ENCODE measurements around the gene NELL2.

NELL2 gene

GRCh38 chr12:44488180-44488579 is 387.9 kb downstream of the NELL2 start:
- Histone ChIP-seq H2BK5ac (ENCODE audit: low read length) (no peak overlapping the region), H2AFZ (ENCODE audit: low read length) (no peak overlapping the region), H4K91ac (ENCODE audit: low read depth, low read length, poor library complexity) (no peak overlapping the region), H3K4me3 (ENCODE audit: low read length in 2 of 2) (no peak overlapping the region), H4K8ac (ENCODE audit: low read depth, low read length) (no peak overlapping the region), H3K79me1 (ENCODE audit: low read depth, low read length) (no peaks in the 10 kb centered on the region), H2AK5ac (ENCODE audit: low read depth, low read length) (no peak overlapping the region), H2BK12ac (ENCODE audit: low read length) (no peak overlapping the region), H2BK15ac (ENCODE audit: low read length) (no peak overlapping the region), H3K36me3 (replicated peaks in 1 of 2; ENCODE audit: control insufficient read depth in 2 of 2, insufficient read depth in 2 of 2, low read length in 2 of 2) (no peaks in the 10 kb centered on the region), H3K23ac (ENCODE audit: low read depth, low read length, poor library complexity) (no peak overlapping the region), H3K9me3 (replicated peaks in 1 of 2; ENCODE audit: control insufficient read depth in 2 of 2, insufficient read depth in 1 of 2, low read depth in 1 of 2, low read length in 2 of 2) (peaks cover 3 to 4% of the 10 kb centered on the region in 2 donors), H3K14ac (ENCODE audit: low read length) (no peak overlapping the region), H3K4ac (ENCODE audit: low read length) (no peak overlapping the region), H3K9ac (ENCODE audit: low read depth, low read length, poor library complexity) (no peak overlapping the region), H3K27ac (replicated peaks; ENCODE audit: low read length) (no peak overlapping the region), H3K4me1 (ENCODE audit: control insufficient read depth in 2 of 2, insufficient read depth in 1 of 2, low read depth in 1 of 2, low read length in 2 of 2) (no peaks in the 10 kb centered on the region), H3K27me3 (ENCODE audit: control insufficient read depth in 3 of 3, insufficient read depth in 3 of 3, low read depth in 1 of 3, low read length in 3 of 3) (no peaks in the 10 kb centered on the region), H3K18ac (ENCODE audit: low read length) (no peak overlapping the region), H3K4me2 (ENCODE audit: insufficient read depth, low read length, poor library complexity, severe bottlenecking) (no peak overlapping the region), H2BK120ac (ENCODE audit: low read depth, low read length) (no peak overlapping the region)
- WGBS, 2 donors (ENCODE audit: extremely low coverage in 2 of 2, insufficient read length in 2 of 2, insufficient replicate concordance in 1 of 2) = no CpG with 5 or more reads among the region's 3 CpGs
- no peak for DNase-seq (ENCODE audit: low spot score)

GRCh38 chr12:44484862-44485261 is 391.3 kb downstream of the NELL2 start:
- Histone ChIP-seq H2BK5ac (ENCODE audit: low read length) (no peak overlapping the region), H3K9me3 (replicated peaks in 1 of 2; ENCODE audit: control insufficient read depth in 2 of 2, insufficient read depth in 1 of 2, low read depth in 1 of 2, low read length in 2 of 2) (peaks cover 3 to 12% of the 10 kb centered on the region in 2 donors), H4K8ac (ENCODE audit: low read depth, low read length) (no peak overlapping the region), H2BK120ac (ENCODE audit: low read depth, low read length) (no peak overlapping the region), H3K4me2 (ENCODE audit: insufficient read depth, low read length, poor library complexity, severe bottlenecking) (no peak overlapping the region), H3K14ac (ENCODE audit: low read length) (no peak overlapping the region), H2BK15ac (ENCODE audit: low read length) (no peak overlapping the region), H3K9ac (ENCODE audit: low read depth, low read length, poor library complexity) (no peak overlapping the region), H3K36me3 (replicated peaks in 1 of 2; ENCODE audit: control insufficient read depth in 2 of 2, insufficient read depth in 2 of 2, low read length in 2 of 2) (no peaks in the 10 kb centered on the region), H3K4me3 (ENCODE audit: low read length in 2 of 2) (no peak overlapping the region), H3K4me1 (ENCODE audit: control insufficient read depth in 2 of 2, insufficient read depth in 1 of 2, low read depth in 1 of 2, low read length in 2 of 2) (no peaks in the 10 kb centered on the region), H3K4ac (ENCODE audit: low read length) (no peak overlapping the region), H4K91ac (ENCODE audit: low read depth, low read length, poor library complexity) (no peak overlapping the region), H3K27ac (replicated peaks; ENCODE audit: low read length) (no peak overlapping the region), H3K79me1 (ENCODE audit: low read depth, low read length) (no peaks in the 10 kb centered on the region), H2AK5ac (ENCODE audit: low read depth, low read length) (no peak overlapping the region), H2AFZ (ENCODE audit: low read length) (no peak overlapping the region), H3K27me3 (ENCODE audit: control insufficient read depth in 3 of 3, insufficient read depth in 3 of 3, low read depth in 1 of 3, low read length in 3 of 3) (no peaks in the 10 kb centered on the region), H3K18ac (ENCODE audit: low read length) (no peak overlapping the region), H2BK12ac (ENCODE audit: low read length) (no peak overlapping the region), H3K23ac (ENCODE audit: low read depth, low read length, poor library complexity) (no peak overlapping the region)
- WGBS, 2 donors (ENCODE audit: extremely low coverage in 2 of 2, insufficient read length in 2 of 2, insufficient replicate concordance in 1 of 2) = no CpG with 5 or more reads among the region's 1 CpG
- no peak for DNase-seq (ENCODE audit: low spot score)

DNA sequence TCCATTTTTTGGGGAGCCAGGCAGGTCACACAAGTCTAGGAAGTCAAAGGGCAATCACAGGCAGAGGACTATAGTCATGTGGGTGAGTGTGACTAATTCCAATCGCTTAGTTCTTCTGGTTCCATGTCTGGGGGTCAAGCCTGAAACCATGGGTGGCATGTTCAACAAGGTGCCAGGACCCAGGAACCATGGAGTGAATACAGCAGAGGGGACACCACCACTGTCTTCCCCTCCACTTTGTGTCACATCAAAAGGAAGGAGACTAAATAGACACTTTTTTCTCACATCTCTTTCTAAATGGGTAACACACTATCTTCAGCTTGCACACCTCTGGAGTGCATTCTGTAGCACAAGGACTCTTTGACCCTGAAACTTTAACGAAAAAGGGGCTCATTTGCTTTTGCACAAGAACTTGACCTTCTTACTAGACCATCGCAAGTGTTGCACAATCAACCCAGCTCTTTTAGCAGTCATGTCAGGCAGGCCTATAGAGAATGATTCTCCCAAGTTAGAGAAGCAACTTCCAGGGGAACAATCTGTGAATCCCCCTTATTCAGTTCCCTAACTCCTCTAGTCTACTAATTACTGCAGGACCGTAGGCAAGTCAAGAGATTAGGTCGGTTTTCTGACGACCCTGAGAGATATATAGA is 398.7 kb downstream of the NELL2 start:
- WGBS, 2 donors (ENCODE audit: extremely low coverage in 2 of 2, insufficient read length in 2 of 2, insufficient replicate concordance in 1 of 2) = no CpG with 5 or more reads among the region's 6 CpGs
- no peak for DNase-seq (ENCODE audit: low spot score)
- Histone ChIP-seq H2BK5ac (ENCODE audit: low read length) (no peak overlapping the region), H3K14ac (ENCODE audit: low read length) (no peak overlapping the region), H2BK12ac (ENCODE audit: low read length) (no peak overlapping the region), H4K8ac (ENCODE audit: low read depth, low read length) (no peak overlapping the region), H2BK15ac (ENCODE audit: low read length) (no peak overlapping the region), H3K9me3 (replicated peaks in 1 of 2; ENCODE audit: control insufficient read depth in 2 of 2, insufficient read depth in 1 of 2, low read depth in 1 of 2, low read length in 2 of 2) (peaks cover 17 to 54% of the 10 kb centered on the region in 2 donors), H2BK120ac (ENCODE audit: low read depth, low read length) (no peak overlapping the region), H3K9ac (ENCODE audit: low read depth, low read length, poor library complexity) (no peak overlapping the region), H3K18ac (ENCODE audit: low read length) (no peak overlapping the region), H3K27ac (replicated peaks; ENCODE audit: low read length) (no peak overlapping the region), H3K27me3 (ENCODE audit: control insufficient read depth in 3 of 3, insufficient read depth in 3 of 3, low read depth in 1 of 3, low read length in 3 of 3) (no peaks in the 10 kb centered on the region), H4K91ac (ENCODE audit: low read depth, low read length, poor library complexity) (no peak overlapping the region), H3K79me1 (ENCODE audit: low read depth, low read length) (no peaks in the 10 kb centered on the region), H3K4me2 (ENCODE audit: insufficient read depth, low read length, poor library complexity, severe bottlenecking) (no peak overlapping the region), H3K4me1 (ENCODE audit: control insufficient read depth in 2 of 2, insufficient read depth in 1 of 2, low read depth in 1 of 2, low read length in 2 of 2) (no peaks in the 10 kb centered on the region), H3K4me3 (ENCODE audit: low read length in 2 of 2) (no peak overlapping the region), H3K4ac (ENCODE audit: low read length) (no peak overlapping the region), H2AFZ (ENCODE audit: low read length) (no peak overlapping the region), H3K23ac (ENCODE audit: low read depth, low read length, poor library complexity) (no peak overlapping the region), H2AK5ac (ENCODE audit: low read depth, low read length) (no peak overlapping the region), H3K36me3 (replicated peaks in 1 of 2; ENCODE audit: control insufficient read depth in 2 of 2, insufficient read depth in 2 of 2, low read length in 2 of 2) (no peaks in the 10 kb centered on the region)

- DNase-seq (ENCODE audit: low spot score) = no peak
- Histone ChIP-seq H4K91ac (ENCODE audit: low read depth, low read length, poor library complexity) (no peak overlapping the region), H4K8ac (ENCODE audit: low read depth, low read length) (no peak overlapping the region), H2BK15ac (ENCODE audit: low read length) (no peak overlapping the region), H3K23ac (ENCODE audit: low read depth, low read length, poor library complexity) (no peak overlapping the region), H2AK5ac (ENCODE audit: low read depth, low read length) (no peak overlapping the region), H3K4ac (ENCODE audit: low read length) (no peak overlapping the region), H3K4me1 (ENCODE audit: control insufficient read depth in 2 of 2, insufficient read depth in 1 of 2, low read depth in 1 of 2, low read length in 2 of 2) (no peaks in the 10 kb centered on the region), H3K14ac (ENCODE audit: low read length) (no peak overlapping the region), H2BK5ac (ENCODE audit: low read length) (no peak overlapping the region), H3K36me3 (replicated peaks in 1 of 2; ENCODE audit: control insufficient read depth in 2 of 2, insufficient read depth in 2 of 2, low read length in 2 of 2) (no peaks in the 10 kb centered on the region), H3K18ac (ENCODE audit: low read length) (no peak overlapping the region), H2BK120ac (ENCODE audit: low read depth, low read length) (no peak overlapping the region), H2AFZ (ENCODE audit: low read length) (no peak overlapping the region), H3K79me1 (ENCODE audit: low read depth, low read length) (no peaks in the 10 kb centered on the region), H3K9ac (ENCODE audit: low read depth, low read length, poor library complexity) (no peak overlapping the region), H3K9me3 (replicated peaks in 1 of 2; ENCODE audit: control insufficient read depth in 2 of 2, insufficient read depth in 1 of 2, low read depth in 1 of 2, low read length in 2 of 2) (peaks cover 17 to 49% of the 10 kb centered on the region in 2 donors), H3K4me3 (ENCODE audit: low read length in 2 of 2) (no peak overlapping the region), H3K27ac (replicated peaks; ENCODE audit: low read length) (no peak overlapping the region), H3K27me3 (ENCODE audit: control insufficient read depth in 3 of 3, insufficient read depth in 3 of 3, low read depth in 1 of 3, low read length in 3 of 3) (no peaks in the 10 kb centered on the region), H2BK12ac (ENCODE audit: low read length) (no peak overlapping the region), H3K4me2 (ENCODE audit: insufficient read depth, low read length, poor library complexity, severe bottlenecking) (no peak overlapping the region)
- WGBS, 2 donors (ENCODE audit: extremely low coverage in 2 of 2, insufficient read length in 2 of 2, insufficient replicate concordance in 1 of 2) = no CpG with 5 or more reads among the region's 2 CpGs
Observed at GRCh38 chr12:44476683-44477082, 399.4 kb downstream of the NELL2 start.
